Vagina (tissue), 2 donors: Measurements from ENCODE around the gene FTCDNL1. TPM values are rescaled to one million over a fixed set of nuclear protein-coding genes. Genes with fewer than 3 reads are reported as not detected.

Experiments
- DNase-seq, 2 donors: peaks; one replicate each; pipeline ENCODE4 v3.0.0-alpha.2; 2017; ENCODE audit errors: extremely low spot score in 2 of 2
- H3K27ac ChIP-seq: fragments of 200-600 bp; sonication (generic); one replicate; pipeline ENCODE4 v1.5.1; 2019
- H3K27me3 ChIP-seq: fragments of 200-600 bp; sonication (generic); one replicate; pipeline ENCODE4 v1.5.1; 2019
- H3K36me3 ChIP-seq, 2 donors: fragments of 200-600 bp; sonication (generic); one replicate each; pipeline ENCODE4 v1.5.1; 2017 to 2019
- H3K4me1 ChIP-seq: fragments of 200-600 bp; sonication (generic); one replicate; pipeline ENCODE4 v1.5.1; 2019
- H3K4me3 ChIP-seq, 2 donors: fragments of 200-600 bp; sonication (generic); 1 replicate in 1 of 2; 2 replicates in 1 of 2; pipeline ENCODE4 v1.5.1; 2016 to 2019
- H3K9me3 ChIP-seq: fragments of 200-600 bp; sonication (generic); one replicate; pipeline ENCODE4 v1.5.1; 2019
- CTCF ChIP-seq, 3 experiments: fragments of 450-650 bp in 2 of 3; fragments of 200-600 bp in 1 of 3; sonication (generic) in 1 of 3; IDR thresholded peaks; one replicate each; pipeline ENCODE4 v1.5.1; 2017 to 2019; ENCODE audit warnings: antibody characterized with exemption in 3 of 3, mild to moderate bottlenecking in 2 of 3, moderate library complexity in 2 of 3
- POLR2A ChIP-seq, 2 donors: fragments of 450-650 bp; IDR thresholded peaks; one replicate each; pipeline ENCODE4 v1.6.1; 2017; ENCODE audit warnings: antibody characterized with exemption in 2 of 2, mild to moderate bottlenecking in 2 of 2, moderate library complexity in 2 of 2
- POLR2AphosphoS5 ChIP-seq, 2 donors: sonication (generic); formaldehyde crosslinking; IDR thresholded peaks; one replicate each; pipeline ENCODE4 v1.9.0; 2017; ENCODE audit warnings: antibody characterized with exemption in 2 of 2, mild to moderate bottlenecking in 2 of 2, low read depth in 1 of 2; ENCODE audit not compliant: insufficient read depth in 1 of 2
- intact Hi-C: fragments of 100-400 bp; cut with DNase I; formaldehyde crosslinking; loops from one replicate; pipeline ENCODE4 v1.15.1; 2023
- total RNA-seq: library from RNA; depleted of rRNA; stranded (reverse); fragments of >200 nt; gene quantifications from one replicate; pipeline ENCODE4 v1.2.3, GENCODE V29; 2016

Gene FTCDNL1
- total RNA-seq, 1 donor from 2014 or later, result 2.5 TPM

GRCh38 chr2:199830531-199830930 lies 20.5 kb downstream of the FTCDNL1 start:
- no peaks in the 10 kb centered on the region for H3K4me1 ChIP-seq
- no peak overlapping the region for H3K4me3 ChIP-seq
- H3K9me3 ChIP-seq, result no peaks in the 10 kb centered on the region
- H3K27me3 ChIP-seq, result no peaks in the 10 kb centered on the region
- H3K36me3 ChIP-seq, result no peaks in the 10 kb centered on the region
- intact Hi-C loops, result no loop called here
- no peak for DNase-seq
- TF ChIP-seq CTCF (IDR thresholded peaks at IDR 0.05), result no peak
- TF ChIP-seq POLR2AphosphoS5 (IDR thresholded peaks at IDR 0.05; ENCODE audit: insufficient read depth in 1 of 2, low read depth in 1 of 2), result no peak
- no peak for TF ChIP-seq POLR2A (IDR thresholded peaks at IDR 0.05)
- no peak overlapping the region for H3K27ac ChIP-seq

- Histone ChIP-seq H3K27ac (no peak overlapping the region), H3K9me3 (no peaks in the 10 kb centered on the region), H3K4me3 (no peak overlapping the region), H3K4me1 (no peaks in the 10 kb centered on the region), H3K27me3 (no peaks in the 10 kb centered on the region), H3K36me3 (no peaks in the 10 kb centered on the region)
- DNase-seq, result no peak
- TF ChIP-seq POLR2A (IDR thresholded peaks at IDR 0.05), result no peak
- no peak for TF ChIP-seq CTCF (IDR thresholded peaks at IDR 0.05)
- no peak for TF ChIP-seq POLR2AphosphoS5 (IDR thresholded peaks at IDR 0.05; ENCODE audit: insufficient read depth in 1 of 2, low read depth in 1 of 2)
- intact Hi-C loops, result no loop called here
These were observed 21.4 kb downstream of the FTCDNL1 start for GRCh38 chr2:199829628-199830027.

GRCh38 chr2:199819746-199820145 lies 31.2 kb downstream of the FTCDNL1 start:
- TF ChIP-seq CTCF (IDR thresholded peaks at IDR 0.05) (no peak), POLR2AphosphoS5 (IDR thresholded peaks at IDR 0.05; ENCODE audit: insufficient read depth in 1 of 2, low read depth in 1 of 2) (no peak), POLR2A (IDR thresholded peaks at IDR 0.05) (no peak)
- Histone ChIP-seq H3K36me3 (no peaks in the 10 kb centered on the region), H3K4me3 (no peak overlapping the region), H3K9me3 (no peaks in the 10 kb centered on the region), H3K27ac (no peak overlapping the region), H3K27me3 (no peaks in the 10 kb centered on the region), H3K4me1 (no peaks in the 10 kb centered on the region)
- intact Hi-C loops, result no loop called here
- DNase-seq, result no peak

- no peak overlapping the region for H3K4me3 ChIP-seq
- intact Hi-C loops, result no loop called here
- H3K9me3 ChIP-seq, result no peaks in the 10 kb centered on the region
- no peaks in the 10 kb centered on the region for H3K27me3 ChIP-seq
- no peaks in the 10 kb centered on the region for H3K4me1 ChIP-seq
- no peaks in the 10 kb centered on the region for H3K36me3 ChIP-seq
- DNase-seq, result no peak
- no peak overlapping the region for H3K27ac ChIP-seq
- no peak for TF ChIP-seq POLR2AphosphoS5 (IDR thresholded peaks at IDR 0.05; ENCODE audit: insufficient read depth in 1 of 2, low read depth in 1 of 2)
- TF ChIP-seq POLR2A (IDR thresholded peaks at IDR 0.05), result no peak
- TF ChIP-seq CTCF (IDR thresholded peaks at IDR 0.05), result no peak
These were observed 32.2 kb downstream of the FTCDNL1 start for GRCh38 chr2:199818754-199819153.

GRCh38 chr2:199818026-199818425 lies 33.0 kb downstream of the FTCDNL1 start:
- H3K4me1 ChIP-seq, result no peaks in the 10 kb centered on the region
- H3K27ac ChIP-seq, result no peak overlapping the region
- H3K27me3 ChIP-seq, result no peaks in the 10 kb centered on the region
- TF ChIP-seq CTCF (IDR thresholded peaks at IDR 0.05) (no peak), POLR2AphosphoS5 (IDR thresholded peaks at IDR 0.05; ENCODE audit: insufficient read depth in 1 of 2, low read depth in 1 of 2) (no peak), POLR2A (IDR thresholded peaks at IDR 0.05) (no peak)
- intact Hi-C loops, result no loop called here
- no peak for DNase-seq
- no peaks in the 10 kb centered on the region for H3K36me3 ChIP-seq
- no peaks in the 10 kb centered on the region for H3K9me3 ChIP-seq
- no peak overlapping the region for H3K4me3 ChIP-seq
